Stimulated activated CD8-positive, alpha-beta memory T cell treated with anti-CD3 and anti-CD28 coated beads, Interleukin-7, amount 100 ng/mL, for 4 hours (primary cell): ENCODE results near the gene SIGLEC5.

Experiments
- DNase-seq, 2 donors: peaks; one replicate each; pipeline ENCODE4 v3.0.0-alpha.2; 2020; ENCODE audit warnings: low read depth in 2 of 2

SIGLEC5 gene

GRCh38 chr19:51627491-51628138, 2.6 kb downstream of the SIGLEC5 start:
- DNase-seq: no peak

- no peak for DNase-seq
These were observed 3.5 kb downstream of the SIGLEC5 start for GRCh38 chr19:51626675-51627074.

- no peak for DNase-seq
These were observed 9.0 kb downstream of the SIGLEC5 start for GRCh38 chr19:51621178-51621577.

GRCh38 chr19:51615991-51616390, 14.2 kb downstream of the SIGLEC5 start:
- DNase-seq: no peak

- DNase-seq: no peak
These were observed 15.4 kb downstream of the SIGLEC5 start for GRCh38 chr19:51614789-51615188.

- DNase-seq: no peak
These were observed 19.6 kb downstream of the SIGLEC5 start for GRCh38 chr19:51610576-51610975.

- DNase-seq: no peak
These were observed 22.2 kb downstream of the SIGLEC5 start for GRCh38 chr19:51607920-51608562.

- DNase-seq: no peak
These were observed 23.1 kb downstream of the SIGLEC5 start for GRCh38 chr19:51607077-51607476.

- DNase-seq: no peak
These were observed 27.9 kb downstream of the SIGLEC5 start for GRCh38 chr19:51602189-51602854.

- no peak for DNase-seq
These were observed 29.1 kb downstream of the SIGLEC5 start for GRCh38 chr19:51600940-51601580.

- no peak for DNase-seq
These were observed 31.1 kb downstream of the SIGLEC5 start for GRCh38 chr19:51599084-51599483.

GRCh38 chr19:51598159-51598915, 31.9 kb downstream of the SIGLEC5 start:
- no peak for DNase-seq

- DNase-seq: no peak
These were observed 34.7 kb downstream of the SIGLEC5 start for GRCh38 chr19:51595190-51596175.

GRCh38 chr19:51594774-51595109, 35.5 kb downstream of the SIGLEC5 start:
- DNase-seq: no peak

GRCh38 chr19:51593969-51594773, 36.0 kb downstream of the SIGLEC5 start:
- peak; percentile 93 to 96 for DNase-seq

GRCh38 chr19:51593138-51593890, 36.9 kb downstream of the SIGLEC5 start:
- DNase-seq: no peak

- DNase-seq: no peak
These were observed 37.7 kb downstream of the SIGLEC5 start for GRCh38 chr19:51592521-51592920.

- no peak for DNase-seq
These were observed 39.8 kb downstream of the SIGLEC5 start for GRCh38 chr19:51590441-51590840.

- DNase-seq: no peak
These were observed 40.7 kb downstream of the SIGLEC5 start for GRCh38 chr19:51589511-51589910.
